Measurements from ENCODE around the gene FBXW9.
A peak's percentile ranks its signal among the peaks of the same experiment; 100 is the strongest.
"Not testable (repeated sequence)": the region's sequence is repeated elsewhere in the genome, so short reads cannot be mapped to it uniquely, and the experiment has no call there.

Gene FBXW9

GRCh38 chr19:12649941-12650340 lies 46.5 kb downstream of the FBXW9 start:
- DNase-seq: no peak

GRCh38 chr19:12648088-12648487 lies 48.3 kb downstream of the FBXW9 start:
- no peak for DNase-seq

GRCh38 chr19:12647490-12648071 lies 48.9 kb downstream of the FBXW9 start:
- DNase-seq: peak; percentile 76

- peak; percentile 50 for DNase-seq
Measured at GRCh38 chr19:12647047-12647446, 49.4 kb downstream of the FBXW9 start.

- no peak for DNase-seq
Measured at GRCh38 chr19:12646551-12646950, 49.9 kb downstream of the FBXW9 start.

GRCh38 chr19:12643716-12644115 lies 52.7 kb downstream of the FBXW9 start:
- DNase-seq: not testable (repeated sequence)

- DNase-seq: no peak
Measured at GRCh38 chr19:12642506-12642905, 53.9 kb downstream of the FBXW9 start.

GRCh38 chr19:12641456-12641855 lies 55.0 kb downstream of the FBXW9 start:
- no peak for DNase-seq

GRCh38 chr19:12639901-12640613 lies 56.4 kb downstream of the FBXW9 start:
- peak; percentile 59 for DNase-seq

Data from NCI-H2029 (cell line).